Measurements from ENCODE around the gene TPRG1.

TPRG1 gene

GRCh38 chr3:189133768-189134167 lies 38.0 kb upstream of the TPRG1 start:
- TF ChIP-seq CTCF (IDR thresholded peaks at IDR 0.05), result no peak
- no peak for DNase-seq (ENCODE audit: low spot score)

GRCh38 chr3:189137416-189137815 lies 34.4 kb upstream of the TPRG1 start:
- DNase-seq (ENCODE audit: low spot score), result no peak
- no peak overlapping the region for H3K27ac ChIP-seq

More at GRCh38 chr3:189133768-189134167, 38.0 kb upstream of the TPRG1 start:
- Histone ChIP-seq H3K4me3 (no peak overlapping the region), H3K27ac (no peak overlapping the region)

GRCh38 chr3:189138901-189139610 lies 32.7 kb upstream of the TPRG1 start:
- DNase-seq (ENCODE audit: low spot score), result no peak
- Histone ChIP-seq H3K27ac (no peak overlapping the region), H3K4me3 (no peak overlapping the region)
- TF ChIP-seq CTCF (IDR thresholded peaks at IDR 0.05), result no peak

More at GRCh38 chr3:189137416-189137815, 34.4 kb upstream of the TPRG1 start:
- TF ChIP-seq CTCF (IDR thresholded peaks at IDR 0.05), result no peak
- no peak overlapping the region for H3K4me3 ChIP-seq

- Histone ChIP-seq H3K4me3 (no peak overlapping the region), H3K27ac (no peak overlapping the region)
- no peak for DNase-seq (ENCODE audit: low spot score)
- TF ChIP-seq CTCF (IDR thresholded peaks at IDR 0.05), result no peak
These were observed 32.2 kb upstream of the TPRG1 start for GRCh38 chr3:189139611-189139940.

- no peak overlapping the region for H3K4me3 ChIP-seq
- no peak for DNase-seq (ENCODE audit: low spot score)
- TF ChIP-seq CTCF (IDR thresholded peaks at IDR 0.05), result no peak
- no peak overlapping the region for H3K27ac ChIP-seq
These were observed 29.2 kb upstream of the TPRG1 start for GRCh38 chr3:189142527-189142926.

GRCh38 chr3:189143321-189143720 lies 28.4 kb upstream of the TPRG1 start:
- Histone ChIP-seq H3K27ac (no peak overlapping the region), H3K4me3 (no peak overlapping the region)
- TF ChIP-seq CTCF (IDR thresholded peaks at IDR 0.05), result no peak
- no peak for DNase-seq (ENCODE audit: low spot score)

GRCh38 chr3:189143771-189144170 lies 28.0 kb upstream of the TPRG1 start:
- no peak overlapping the region for H3K4me3 ChIP-seq
- H3K27ac ChIP-seq, result no peak overlapping the region
- no peak for DNase-seq (ENCODE audit: low spot score)
- TF ChIP-seq CTCF (IDR thresholded peaks at IDR 0.05), result no peak

All from coronary artery (tissue), 2 donors.